ENCODE results near the gene MBD3L2B.
"Not testable (repeated sequence)": the region's sequence is repeated elsewhere in the genome, so short reads cannot be mapped to it uniquely, and the experiment has no call there.

DNA sequence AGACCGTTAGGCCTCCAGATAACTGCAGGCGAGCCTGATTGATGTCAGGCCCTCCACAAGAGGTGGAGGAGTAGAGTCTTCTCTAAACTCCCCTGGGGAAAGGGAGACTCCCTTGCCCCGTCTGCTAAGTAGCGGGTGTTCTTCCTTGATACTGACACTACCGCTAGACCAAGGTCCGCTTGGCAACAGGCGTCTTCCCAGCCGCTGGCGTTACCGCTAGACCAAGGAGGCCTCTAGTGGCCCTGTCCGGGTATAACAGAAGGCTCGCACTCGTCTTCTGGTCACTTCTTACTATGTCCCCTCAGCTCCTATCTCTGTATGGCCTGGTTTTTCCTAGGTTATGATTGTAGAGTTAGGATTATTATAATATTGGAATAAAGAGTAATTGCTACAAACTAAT lies 45.9 kb upstream of the MBD3L2B start:
- TF ChIP-seq, protein P1, sequence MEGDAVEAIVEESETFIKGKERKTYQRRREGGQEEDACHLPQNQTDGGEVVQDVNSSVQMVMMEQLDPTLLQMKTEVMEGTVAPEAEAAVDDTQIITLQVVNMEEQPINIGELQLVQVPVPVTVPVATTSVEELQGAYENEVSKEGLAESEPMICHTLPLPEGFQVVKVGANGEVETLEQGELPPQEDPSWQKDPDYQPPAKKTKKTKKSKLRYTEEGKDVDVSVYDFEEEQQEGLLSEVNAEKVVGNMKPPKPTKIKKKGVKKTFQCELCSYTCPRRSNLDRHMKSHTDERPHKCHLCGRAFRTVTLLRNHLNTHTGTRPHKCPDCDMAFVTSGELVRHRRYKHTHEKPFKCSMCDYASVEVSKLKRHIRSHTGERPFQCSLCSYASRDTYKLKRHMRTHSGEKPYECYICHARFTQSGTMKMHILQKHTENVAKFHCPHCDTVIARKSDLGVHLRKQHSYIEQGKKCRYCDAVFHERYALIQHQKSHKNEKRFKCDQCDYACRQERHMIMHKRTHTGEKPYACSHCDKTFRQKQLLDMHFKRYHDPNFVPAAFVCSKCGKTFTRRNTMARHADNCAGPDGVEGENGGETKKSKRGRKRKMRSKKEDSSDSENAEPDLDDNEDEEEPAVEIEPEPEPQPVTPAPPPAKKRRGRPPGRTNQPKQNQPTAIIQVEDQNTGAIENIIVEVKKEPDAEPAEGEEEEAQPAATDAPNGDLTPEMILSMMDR (IDR thresholded peaks at IDR 0.05): not testable (repeated sequence)
- not testable (repeated sequence) for TF ChIP-seq POLR2A (IDR thresholded peaks at IDR 0.05)
